MCF 10A (cell line): ENCODE data around the gene RCOR1. TPM values are rescaled to one million over a fixed set of nuclear protein-coding genes. Genes with fewer than 3 reads are reported as not detected.
"Not testable (repeated sequence)": the region's sequence is repeated elsewhere in the genome, so short reads cannot be mapped to it uniquely, and the experiment has no call there.

Experiments used
- BruUV-seq: library from RNA; stranded (reverse); fragments of 400-500 nt; replicated peaks from 2 replicates; lab custom pipeline; 2021; lab: Mats Ljungman, UMichigan
- CTCF ChIA-PET: fragments of 300-600 bp; sonication (Branson Sonifier 250); formaldehyde crosslinking; extraction: SDS; loops from one replicate; lab custom pipeline; 2021; ENCODE audit warnings: antibody characterized with exemption, inconsistent platforms; lab: Yijun Ruan, JAX
- POLR2A ChIA-PET: fragments of 300-600, 350-650 bp; sonication (Branson Sonifier 250); formaldehyde crosslinking; extraction: SDS; loops from one replicate; lab custom pipeline; 2020; ENCODE audit warnings: antibody characterized with exemption, inconsistent platforms; lab: Yijun Ruan, JAX
- DNase-seq: peaks from one replicate; pipeline ENCODE4 v3.0.0-alpha.2; 2018; ENCODE audit not compliant: unreplicated experiment
- H3K27ac Mint-ChIP-seq: one replicate; pipeline ENCODE4 v1.8.0; 2022; ENCODE audit warnings: mild to moderate bottlenecking, low read depth, mixed read lengths; ENCODE audit not compliant: unreplicated experiment
- H3K27me3 Mint-ChIP-seq: one replicate; pipeline ENCODE4 v1.8.0; 2022; ENCODE audit warnings: mixed read lengths; ENCODE audit not compliant: insufficient read depth, unreplicated experiment
- H3K36me3 Mint-ChIP-seq: one replicate; pipeline ENCODE4 v1.8.0; 2022; ENCODE audit warnings: mild to moderate bottlenecking, moderate library complexity, mixed read lengths; ENCODE audit not compliant: insufficient read depth, unreplicated experiment
- H3K4me1 Mint-ChIP-seq: one replicate; pipeline ENCODE4 v1.8.0; 2022; ENCODE audit warnings: mixed read lengths; ENCODE audit not compliant: insufficient read depth, unreplicated experiment
- H3K4me3 Mint-ChIP-seq: one replicate; pipeline ENCODE4 v1.8.0; 2022; ENCODE audit warnings: mild to moderate bottlenecking, moderate library complexity, mixed read lengths; ENCODE audit not compliant: unreplicated experiment
- H3K9me3 Mint-ChIP-seq: one replicate; pipeline ENCODE4 v1.8.0; 2022; ENCODE audit warnings: mixed read lengths; ENCODE audit not compliant: unreplicated experiment
- CTCF ChIP-seq: fragments of 200-600 bp; IDR thresholded peaks from one replicate; pipeline ENCODE4 v1.8.0; 2022; ENCODE audit warnings: antibody characterized with exemption, mild to moderate bottlenecking; ENCODE audit not compliant: unreplicated experiment
- intact Hi-C: fragments of 100-400 bp; cut with micrococcal nuclease; formaldehyde crosslinking; loops from 2 replicates; pipeline ENCODE4 v1.14.1; 2022
- total RNA-seq: library from RNA; stranded (reverse); gene quantifications from 2 replicates; pipeline ENCODE4 v1.2.3, GENCODE V29; 2022

RCOR1 gene
- total RNA-seq, 1 experiment from 2014 or later, result 45.6 TPM

- H3K4me3 Mint-ChIP-seq, result no peak overlapping the region
- no peaks in the 10 kb centered on the region for H3K9me3 Mint-ChIP-seq
- DNase-seq, result no peak
- no peak for TF ChIP-seq CTCF
- H3K27me3 Mint-ChIP-seq, result no peaks in the 10 kb centered on the region
- no TSS peak for BruUV-seq
- CTCF ChIA-PET, result interaction anchor here (1.0 kb wide), 1 partner anchor 16 kb away, joined by 3 read pairs; no protein-coding TSS in a partner anchor
- H3K36me3 Mint-ChIP-seq, result peaks cover 19% of the 10 kb centered on the region
- H3K27ac Mint-ChIP-seq, result no peak overlapping the region
- intact Hi-C loops, result no loop called here
- POLR2A ChIA-PET, result no interaction called here
- H3K4me1 Mint-ChIP-seq, result peaks cover 22% of the 10 kb centered on the region
Measured at GRCh38 chr14:102630881-102631280, 38.4 kb downstream of the RCOR1 start.

GRCh38 chr14:102633906-102634595, 41.6 kb downstream of the RCOR1 start:
- peaks cover 8% of the 10 kb centered on the region for H3K36me3 Mint-ChIP-seq
- TF ChIP-seq CTCF, result no peak
- intact Hi-C loops, result no loop called here

GRCh38 chr14:102639611-102640010, 47.2 kb downstream of the RCOR1 start:
- POLR2A ChIA-PET, result interaction anchor here (0.6 kb wide), 1 partner anchor 35 kb away, joined by 3 read pairs; no protein-coding TSS in a partner anchor
- H3K9me3 Mint-ChIP-seq, DNase-seq, H3K27ac Mint-ChIP-seq, H3K36me3 Mint-ChIP-seq, H3K4me3 Mint-ChIP-seq, H3K27me3 Mint-ChIP-seq, intact Hi-C loops, BruUV-seq: not testable (repeated sequence)
- CTCF ChIA-PET, result interaction anchor here (0.7 to 1.0 kb wide), 2 partner anchors 13 to 22 kb away, joined by 4 read pairs; no protein-coding TSS in a partner anchor
- H3K4me1 Mint-ChIP-seq, result peaks cover 21% of the 10 kb centered on the region

More at GRCh38 chr14:102633906-102634595, 41.6 kb downstream of the RCOR1 start:
- peaks cover 18% of the 10 kb centered on the region for H3K4me1 Mint-ChIP-seq
- no TSS peak for BruUV-seq
- POLR2A ChIA-PET, result interaction anchor here (1.4 kb wide), 1 partner anchor 29 kb away, joined by 3 read pairs; no protein-coding TSS in a partner anchor
- no peak for DNase-seq
- H3K9me3 Mint-ChIP-seq, result no peaks in the 10 kb centered on the region
- CTCF ChIA-PET, result interaction anchor here (1.1 kb wide), 1 partner anchor 39 kb away, joined by 3 read pairs; no protein-coding TSS in a partner anchor
- no peaks in the 10 kb centered on the region for H3K27me3 Mint-ChIP-seq
- H3K4me3 Mint-ChIP-seq, result no peak overlapping the region
- H3K27ac Mint-ChIP-seq, result no peak overlapping the region

GRCh38 chr14:102644523-102644922, 52.1 kb downstream of the RCOR1 start:
- no peaks in the 10 kb centered on the region for H3K27me3 Mint-ChIP-seq
- no peaks in the 10 kb centered on the region for H3K36me3 Mint-ChIP-seq

More at GRCh38 chr14:102644523-102644922, 52.1 kb downstream of the RCOR1 start:
- H3K4me3 Mint-ChIP-seq, result no peak overlapping the region
- no peaks in the 10 kb centered on the region for H3K9me3 Mint-ChIP-seq
- peaks cover 43% of the 10 kb centered on the region for H3K4me1 Mint-ChIP-seq
- no peak overlapping the region for H3K27ac Mint-ChIP-seq
- no peak for TF ChIP-seq CTCF
- BruUV-seq, result no TSS peak
- POLR2A ChIA-PET, result no interaction called here
- intact Hi-C loops, result no loop called here
- CTCF ChIA-PET, result no interaction called here
- DNase-seq, result no peak
